Endothelial cell of umbilical vein (primary cell): ENCODE results near the gene RILPL1. TPM values are rescaled to one million over a fixed set of nuclear protein-coding genes. Genes with fewer than 3 reads are reported as not detected.

Experiments
- BruUV-seq: library from RNA; stranded (reverse); fragments of 400-500 nt; replicated peaks from 2 replicates; lab custom pipeline; 2021; lab: Mats Ljungman, UMichigan
- CTCF ChIA-PET: fragments of 300-600, 350-600 bp; sonication (Branson Sonifier 250); formaldehyde crosslinking; loops from one replicate; lab custom pipeline; 2021; ENCODE audit warnings: antibody characterized with exemption, inconsistent platforms; lab: Charles Lee
- POLR2A ChIA-PET: fragments of 300-600, 350-600 bp; sonication (Branson Sonifier 250); formaldehyde crosslinking; loops from one replicate; lab custom pipeline; 2021; ENCODE audit warnings: antibody characterized with exemption, inconsistent platforms; lab: Charles Lee
- DNase-seq: peaks from one replicate; pipeline ENCODE4 v3.0.0-alpha.2; 2011; ENCODE audit warnings: low read depth, low spot score
- FAIRE-seq: peaks from 2 replicates; lab custom pipeline; 2011; peaks lifted over from hg19 to GRCh38; lab: Jason Lieb, UNC
- H2AFZ ChIP-seq: 2 replicates; pipeline ENCODE4 v1.6.0; 2012; ENCODE audit warnings: low read depth, low read length, control low read depth, inconsistent platforms
- H3K27ac ChIP-seq: 2 replicates; pipeline ENCODE4 v1.5.1; 2011; ENCODE audit warnings: low read depth, mild to moderate bottlenecking, control low read depth, low read length, moderate library complexity; ENCODE audit not compliant: insufficient read depth
- H3K27me3 ChIP-seq, 2 experiments: 2 replicates each; pipeline versions ENCODE4 v1.6.0 to v1.6.1; 2011; ENCODE audit warnings: low read length in 2 of 2, mixed read lengths in 1 of 2; ENCODE audit not compliant: control insufficient read depth in 2 of 2, insufficient read depth in 2 of 2
- H3K36me3 ChIP-seq, 2 experiments: 2 replicates in 1 of 2; 3 replicates in 1 of 2; pipeline ENCODE4 v1.5.1; 2011; ENCODE audit warnings: low read length in 2 of 2, mild to moderate bottlenecking in 1 of 2, moderate library complexity in 1 of 2; ENCODE audit not compliant: control insufficient read depth in 2 of 2, insufficient read depth in 2 of 2; ENCODE audit errors: extremely low read depth in 1 of 2
- H3K4me1 ChIP-seq: 3 replicates; pipeline ENCODE4 v1.5.1; 2011; ENCODE audit warnings: mild to moderate bottlenecking, low read length; ENCODE audit not compliant: control insufficient read depth, insufficient read depth; ENCODE audit errors: extremely low read depth
- H3K4me2 ChIP-seq: 2 replicates; pipeline ENCODE4 v1.6.1; 2011; ENCODE audit warnings: low read length, control low read depth, mixed read lengths; ENCODE audit not compliant: insufficient read depth
- H3K4me3 ChIP-seq, 3 experiments: fragments of 200-600 bp in 1 of 3; sonication (generic), shearing (Covaris generic) in 1 of 3; replicated peaks in 1 of 3; 2 replicates each; pipeline ENCODE4 v1.5.1; 2011 to 2016; ENCODE audit warnings: control low read depth in 3 of 3, low read length in 3 of 3, mild to moderate bottlenecking in 2 of 3, inconsistent platforms in 1 of 3, low read depth in 1 of 3, moderate library complexity in 1 of 3; ENCODE audit not compliant: insufficient read depth in 1 of 3
- H3K79me2 ChIP-seq: 2 replicates; pipeline ENCODE4 v1.6.0; 2012; ENCODE audit warnings: low read length, inconsistent platforms; ENCODE audit not compliant: control insufficient read depth, insufficient read depth
- H3K9ac ChIP-seq: replicated peaks from 2 replicates; pipeline ENCODE3; 2011; ENCODE audit warnings: low read length, control low read depth; ENCODE audit not compliant: insufficient read depth; ENCODE audit errors: extremely low read depth
- H3K9me1 ChIP-seq: replicated peaks from 3 replicates; pipeline ENCODE4 v1.6.0; 2011; ENCODE audit warnings: mild to moderate bottlenecking, low read length; ENCODE audit not compliant: control insufficient read depth, insufficient read depth; ENCODE audit errors: extremely low read depth
- H3K9me3 ChIP-seq: replicated peaks from 2 replicates; pipeline ENCODE4 v1.5.1; 2012; ENCODE audit warnings: low read length, inconsistent platforms; ENCODE audit not compliant: control insufficient read depth, insufficient read depth
- H4K20me1 ChIP-seq: replicated peaks from 2 replicates; pipeline ENCODE3; 2011; ENCODE audit warnings: mild to moderate bottlenecking, low read length; ENCODE audit not compliant: control insufficient read depth, insufficient read depth; ENCODE audit errors: extremely low read depth
- EZH2 ChIP-seq: IDR thresholded peaks from 2 replicates; pipeline ENCODE4 v1.6.1; 2012; ENCODE audit warnings: borderline replicate concordance, low read depth, mild to moderate bottlenecking, moderate library complexity, low read length, inconsistent platforms; ENCODE audit not compliant: severe bottlenecking
- FOS ChIP-seq: IDR thresholded peaks from 2 replicates; pipeline ENCODE4 v1.6.1; 2011; ENCODE audit warnings: mild to moderate bottlenecking, low read length, moderate library complexity, borderline replicate concordance; ENCODE audit not compliant: insufficient read depth
- GATA2 ChIP-seq: IDR thresholded peaks from 2 replicates; pipeline ENCODE4 v1.7.0; 2011; ENCODE audit warnings: low read depth, mild to moderate bottlenecking, moderate library complexity, mixed read lengths, low read length; ENCODE audit not compliant: insufficient read length, insufficient read depth
- JUN ChIP-seq: IDR thresholded peaks from 2 replicates; pipeline ENCODE4 v1.6.1; 2011; ENCODE audit warnings: borderline replicate concordance, low read depth; ENCODE audit not compliant: insufficient read length, insufficient read depth
- MYC ChIP-seq: IDR thresholded peaks from one replicate; pipeline ENCODE4 v1.6.1; 2011; ENCODE audit warnings: mild to moderate bottlenecking, low read depth, low read length
- POLR2A ChIP-seq: IDR thresholded peaks from 2 replicates; pipeline ENCODE4 v1.6.1; 2012; ENCODE audit warnings: low read depth, mild to moderate bottlenecking, control low read depth, low read length
- POLR2AphosphoS5 ChIP-seq: IDR thresholded peaks from 2 replicates; pipeline ENCODE4 v1.6.1; 2012; ENCODE audit warnings: low read depth, mild to moderate bottlenecking, control low read depth, low read length, moderate library complexity; ENCODE audit not compliant: insufficient read depth
- dilution Hi-C: fragments of 300-500 bp; cut with MboI; formaldehyde crosslinking; loops from one replicate; pipeline ENCODE4 v1.15.0; 2019; ENCODE audit warnings: low sequenced_read_pairs; ENCODE audit not compliant: extremely low pct_ligation_motif_present
- intact Hi-C: fragments of 100-400 bp; cut with micrococcal nuclease; formaldehyde crosslinking; loops from one replicate; pipeline ENCODE4 v1.10.0; 2022
- polyA plus RNA-seq, 4 experiments: library from polyadenylated mRNA; depleted of rRNA in 3 of 4; stranded (reverse) in 3 of 4; unstranded in 1 of 4; fragments of >200 nt; gene quantifications; 2 replicates each; pipeline versions ENCODE4 v1.2.1 to v1.2.3, GENCODE V29; 2011 to 2012; ENCODE audit warnings: missing spikeins in 1 of 4
- total RNA-seq: library from RNA; stranded (reverse); gene quantifications from 2 replicates; pipeline ENCODE4 v1.2.3, GENCODE V29; 2021
- TF ChIP-seq, protein P1 (sequence below), 2 donors: IDR thresholded peaks; 1 replicate in 1 of 2; 2 replicates in 1 of 2; pipeline ENCODE4 v1.5.1; 2011; ENCODE audit warnings: low read length in 2 of 2, mild to moderate bottlenecking in 2 of 2, moderate library complexity in 2 of 2, control low read depth in 1 of 2, inconsistent platforms in 1 of 2, low read depth in 1 of 2; ENCODE audit not compliant: insufficient read depth in 1 of 2; ENCODE audit errors: extremely low read depth in 1 of 2
- TF ChIP-seq, protein P2 (sequence below): IDR thresholded peaks from 2 replicates; pipeline ENCODE4 v1.6.1; 2011; ENCODE audit not compliant: insufficient read depth, insufficient read length

RILPL1 gene
- total and polyA plus RNA-seq, 2 donors (not counting 3 experiments of a cell fraction or from before 2014, with no cell fraction given), result 30.4 to 34.3 TPM

DNA sequence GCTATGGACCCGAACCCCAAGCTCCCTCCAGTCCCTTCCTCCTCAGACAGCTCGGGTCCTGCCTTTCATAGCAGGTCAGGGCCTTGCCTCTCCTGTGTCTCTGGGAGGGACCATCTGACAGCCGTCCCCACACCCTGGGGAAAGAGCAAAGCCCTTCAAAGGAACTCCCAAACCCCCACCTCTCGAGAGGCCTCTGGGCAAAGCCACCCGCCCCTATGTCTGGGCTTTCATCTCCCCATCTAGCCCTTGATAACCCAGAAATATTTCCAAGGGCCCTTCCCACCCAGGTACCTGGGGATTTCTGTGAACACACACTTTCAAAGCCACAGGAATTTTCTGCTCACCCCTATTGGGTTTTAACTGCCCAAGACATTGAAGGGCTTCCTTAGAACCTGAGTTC is 43.4 kb downstream of the RILPL1 start:
- CTCF ChIA-PET, result no interaction called here
- no TSS peak for BruUV-seq
- no peaks in the 10 kb centered on the region for H3K9me3 ChIP-seq

More for the DNA sequence above, 43.4 kb downstream of the RILPL1 start:
- Histone ChIP-seq H3K4me3 (no peak overlapping the region), H4K20me1 (no peaks in the 10 kb centered on the region), H2AFZ (no peak overlapping the region), H3K27ac (no peak overlapping the region), H3K4me1 (no peaks in the 10 kb centered on the region), H3K4me2 (no peak overlapping the region), H3K79me2 (no peaks in the 10 kb centered on the region), H3K27me3 (no peaks in the 10 kb centered on the region), H3K36me3 (peaks cover 0 to 6% of the 10 kb centered on the region in 2 experiments), H3K9ac (no peak overlapping the region), H3K9me1 (no peaks in the 10 kb centered on the region)
- no peak for DNase-seq
- intact Hi-C loops (no loop called here), dilution Hi-C loops (no loop called here)
- POLR2A ChIA-PET, result interaction anchor here (0.5 to 0.7 kb wide), 2 partner anchors 33 to 986 kb away, joined by 3 to 5 read pairs; no protein-coding TSS in a partner anchor
- FAIRE-seq, result no peak
- TF ChIP-seq, protein P1, sequence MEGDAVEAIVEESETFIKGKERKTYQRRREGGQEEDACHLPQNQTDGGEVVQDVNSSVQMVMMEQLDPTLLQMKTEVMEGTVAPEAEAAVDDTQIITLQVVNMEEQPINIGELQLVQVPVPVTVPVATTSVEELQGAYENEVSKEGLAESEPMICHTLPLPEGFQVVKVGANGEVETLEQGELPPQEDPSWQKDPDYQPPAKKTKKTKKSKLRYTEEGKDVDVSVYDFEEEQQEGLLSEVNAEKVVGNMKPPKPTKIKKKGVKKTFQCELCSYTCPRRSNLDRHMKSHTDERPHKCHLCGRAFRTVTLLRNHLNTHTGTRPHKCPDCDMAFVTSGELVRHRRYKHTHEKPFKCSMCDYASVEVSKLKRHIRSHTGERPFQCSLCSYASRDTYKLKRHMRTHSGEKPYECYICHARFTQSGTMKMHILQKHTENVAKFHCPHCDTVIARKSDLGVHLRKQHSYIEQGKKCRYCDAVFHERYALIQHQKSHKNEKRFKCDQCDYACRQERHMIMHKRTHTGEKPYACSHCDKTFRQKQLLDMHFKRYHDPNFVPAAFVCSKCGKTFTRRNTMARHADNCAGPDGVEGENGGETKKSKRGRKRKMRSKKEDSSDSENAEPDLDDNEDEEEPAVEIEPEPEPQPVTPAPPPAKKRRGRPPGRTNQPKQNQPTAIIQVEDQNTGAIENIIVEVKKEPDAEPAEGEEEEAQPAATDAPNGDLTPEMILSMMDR (IDR thresholded peaks at IDR 0.05; ENCODE audit: extremely low read depth in 1 of 2, insufficient read depth in 1 of 2, low read depth in 1 of 2, low read length in 2 of 2), result no peak
- TF ChIP-seq GATA2 (no peak), MYC (no peak), POLR2AphosphoS5 (no peak), EZH2 (no peak), POLR2A (no peak), JUN (no peak), FOS (no peak)
- TF ChIP-seq, protein P2, sequence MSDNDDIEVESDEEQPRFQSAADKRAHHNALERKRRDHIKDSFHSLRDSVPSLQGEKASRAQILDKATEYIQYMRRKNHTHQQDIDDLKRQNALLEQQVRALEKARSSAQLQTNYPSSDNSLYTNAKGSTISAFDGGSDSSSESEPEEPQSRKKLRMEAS, result no peak
